ENCODE data around the gene ELL2. TPM values are rescaled to one million over a fixed set of nuclear protein-coding genes. Genes with fewer than 3 reads are reported as not detected.

The ELL2 gene
- total and polyA plus RNA-seq, 2 donors (not counting 1 experiment from before 2014, with no cell fraction given), result 68.5 to 121 TPM

- no peaks in the 10 kb centered on the region for H3K79me2 ChIP-seq (ENCODE audit: control insufficient read depth, insufficient read depth, low read length)
- DNase-seq (ENCODE audit: low read depth in 2 of 2), result peak in 1 of 2 donors; percentile 84
- no peaks in the 10 kb centered on the region for H3K9me3 ChIP-seq (ENCODE audit: control insufficient read depth, insufficient read depth, low read depth, low read length)
- H3K27ac ChIP-seq (ENCODE audit: insufficient read depth, low read length), result no peak overlapping the region
- no peaks in the 10 kb centered on the region for H3K4me1 ChIP-seq (ENCODE audit: control insufficient read depth, extremely low read depth, insufficient read depth, low read length)
- H3K9ac ChIP-seq (ENCODE audit: insufficient read depth, low read length), result no peak overlapping the region
- H4K20me1 ChIP-seq (ENCODE audit: control insufficient read depth, extremely low read depth, insufficient read depth, low read length), result no peaks in the 10 kb centered on the region
- TF ChIP-seq, protein P1, sequence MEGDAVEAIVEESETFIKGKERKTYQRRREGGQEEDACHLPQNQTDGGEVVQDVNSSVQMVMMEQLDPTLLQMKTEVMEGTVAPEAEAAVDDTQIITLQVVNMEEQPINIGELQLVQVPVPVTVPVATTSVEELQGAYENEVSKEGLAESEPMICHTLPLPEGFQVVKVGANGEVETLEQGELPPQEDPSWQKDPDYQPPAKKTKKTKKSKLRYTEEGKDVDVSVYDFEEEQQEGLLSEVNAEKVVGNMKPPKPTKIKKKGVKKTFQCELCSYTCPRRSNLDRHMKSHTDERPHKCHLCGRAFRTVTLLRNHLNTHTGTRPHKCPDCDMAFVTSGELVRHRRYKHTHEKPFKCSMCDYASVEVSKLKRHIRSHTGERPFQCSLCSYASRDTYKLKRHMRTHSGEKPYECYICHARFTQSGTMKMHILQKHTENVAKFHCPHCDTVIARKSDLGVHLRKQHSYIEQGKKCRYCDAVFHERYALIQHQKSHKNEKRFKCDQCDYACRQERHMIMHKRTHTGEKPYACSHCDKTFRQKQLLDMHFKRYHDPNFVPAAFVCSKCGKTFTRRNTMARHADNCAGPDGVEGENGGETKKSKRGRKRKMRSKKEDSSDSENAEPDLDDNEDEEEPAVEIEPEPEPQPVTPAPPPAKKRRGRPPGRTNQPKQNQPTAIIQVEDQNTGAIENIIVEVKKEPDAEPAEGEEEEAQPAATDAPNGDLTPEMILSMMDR (conservative IDR thresholded peaks at IDR 0.05 in 1 of 2, IDR thresholded peaks at IDR 0.05 in 1 of 2; ENCODE audit: low read depth in 1 of 2, low read length in 2 of 2), result no peak
- no peak for TF ChIP-seq EZH2 (IDR thresholded peaks at IDR 0.05; ENCODE audit: low read length, missing control alignments)
- H3K4me2 ChIP-seq (ENCODE audit: extremely low read depth, insufficient read depth, low read length), result no peak overlapping the region
- H3K36me3 ChIP-seq (ENCODE audit: control insufficient read depth, insufficient read depth, low read length), result no peaks in the 10 kb centered on the region
- no peak overlapping the region for H2AFZ ChIP-seq (ENCODE audit: low read length)
- H3K4me3 ChIP-seq (replicated peaks in 1 of 4; ENCODE audit: control extremely low read depth in 1 of 4, insufficient read depth in 1 of 4, low read depth in 3 of 4, low read length in 4 of 4), result no peak overlapping the region
- H3K27me3 ChIP-seq (ENCODE audit: control insufficient read depth, insufficient read depth, low read length), result no peaks in the 10 kb centered on the region
Observed at GRCh38 chr5:95969651-95970358, 8.2 kb upstream of the ELL2 start.

DNA sequence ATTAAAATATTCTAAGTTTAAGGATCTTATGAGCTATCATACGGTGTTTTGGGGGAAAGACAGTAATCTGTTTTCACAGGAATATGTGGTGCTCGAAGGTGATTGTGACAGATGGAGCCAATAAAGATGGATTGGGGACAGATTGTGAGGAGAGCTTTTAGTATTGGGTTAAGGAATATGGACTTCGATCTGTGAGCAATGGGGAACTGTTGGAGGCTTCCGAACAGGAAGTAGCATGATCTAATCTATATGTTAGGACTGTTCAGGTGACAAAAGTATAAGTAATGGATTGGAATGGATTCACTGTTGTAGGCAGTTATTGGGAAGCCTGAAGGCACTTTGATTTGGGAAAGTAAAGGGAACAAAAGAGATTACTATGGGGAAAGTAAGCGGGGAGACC, 7.4 kb upstream of the ELL2 start:
- Histone ChIP-seq H3K27me3 (ENCODE audit: control insufficient read depth, insufficient read depth, low read length) (no peaks in the 10 kb centered on the region), H3K27ac (ENCODE audit: insufficient read depth, low read length) (no peak overlapping the region), H3K4me3 (replicated peaks in 1 of 4; ENCODE audit: control extremely low read depth in 1 of 4, insufficient read depth in 1 of 4, low read depth in 3 of 4, low read length in 4 of 4) (no peak overlapping the region), H2AFZ (ENCODE audit: low read length) (no peak overlapping the region), H4K20me1 (ENCODE audit: control insufficient read depth, extremely low read depth, insufficient read depth, low read length) (no peaks in the 10 kb centered on the region), H3K4me1 (ENCODE audit: control insufficient read depth, extremely low read depth, insufficient read depth, low read length) (no peaks in the 10 kb centered on the region), H3K9ac (ENCODE audit: insufficient read depth, low read length) (no peak overlapping the region), H3K79me2 (ENCODE audit: control insufficient read depth, insufficient read depth, low read length) (no peaks in the 10 kb centered on the region), H3K9me3 (ENCODE audit: control insufficient read depth, insufficient read depth, low read depth, low read length) (no peaks in the 10 kb centered on the region), H3K4me2 (ENCODE audit: extremely low read depth, insufficient read depth, low read length) (no peak overlapping the region), H3K36me3 (ENCODE audit: control insufficient read depth, insufficient read depth, low read length) (no peaks in the 10 kb centered on the region)
- TF ChIP-seq EZH2 (IDR thresholded peaks at IDR 0.05; ENCODE audit: low read length, missing control alignments), result no peak
- TF ChIP-seq, protein P1 (conservative IDR thresholded peaks at IDR 0.05 in 1 of 2, IDR thresholded peaks at IDR 0.05 in 1 of 2; ENCODE audit: low read depth in 1 of 2, low read length in 2 of 2), result no peak
- no peak for DNase-seq (ENCODE audit: low read depth in 2 of 2)

- H2AFZ ChIP-seq (ENCODE audit: low read length), result no peak overlapping the region
- no peak overlapping the region for H3K4me2 ChIP-seq (ENCODE audit: extremely low read depth, insufficient read depth, low read length)
- H3K36me3 ChIP-seq (ENCODE audit: control insufficient read depth, insufficient read depth, low read length), result no peaks in the 10 kb centered on the region
- H3K79me2 ChIP-seq (ENCODE audit: control insufficient read depth, insufficient read depth, low read length), result no peaks in the 10 kb centered on the region
- H3K9me3 ChIP-seq (ENCODE audit: control insufficient read depth, insufficient read depth, low read depth, low read length), result no peaks in the 10 kb centered on the region
- no peak for TF ChIP-seq EZH2 (IDR thresholded peaks at IDR 0.05; ENCODE audit: low read length, missing control alignments)
- TF ChIP-seq, protein P1 (conservative IDR thresholded peaks at IDR 0.05 in 1 of 2, IDR thresholded peaks at IDR 0.05 in 1 of 2; ENCODE audit: low read depth in 1 of 2, low read length in 2 of 2), result no peak
- no peak overlapping the region for H3K9ac ChIP-seq (ENCODE audit: insufficient read depth, low read length)
- no peaks in the 10 kb centered on the region for H3K27me3 ChIP-seq (ENCODE audit: control insufficient read depth, insufficient read depth, low read length)
- no peaks in the 10 kb centered on the region for H4K20me1 ChIP-seq (ENCODE audit: control insufficient read depth, extremely low read depth, insufficient read depth, low read length)
- H3K4me1 ChIP-seq (ENCODE audit: control insufficient read depth, extremely low read depth, insufficient read depth, low read length), result no peaks in the 10 kb centered on the region
- H3K27ac ChIP-seq (ENCODE audit: insufficient read depth, low read length), result no peak overlapping the region
- no peak for DNase-seq (ENCODE audit: low read depth in 2 of 2)
- H3K4me3 ChIP-seq (replicated peaks in 1 of 4; ENCODE audit: control extremely low read depth in 1 of 4, insufficient read depth in 1 of 4, low read depth in 3 of 4, low read length in 4 of 4), result no peak overlapping the region
Observed at GRCh38 chr5:95967236-95967635, 5.6 kb upstream of the ELL2 start.

Measured in fibroblast of lung (primary cell).